Thyroid gland (tissue), 4 donors: ENCODE results near the gene RETREG1. TPM values are rescaled to one million over a fixed set of nuclear protein-coding genes. Genes with fewer than 3 reads are reported as not detected.
"Not testable (repeated sequence)": the region's sequence is repeated elsewhere in the genome, so short reads cannot be mapped to it uniquely, and the experiment has no call there.

ENCODE experiments used
- DNase-seq, 2 donors: peaks; one replicate each; pipeline ENCODE4 v3.0.0-alpha.2; 2019
- H3K27ac ChIP-seq, 3 donors: fragments of 200-600 bp; sonication (generic); 1 replicate in 2 of 3; 2 replicates in 1 of 3; pipeline ENCODE4 v1.5.1; 2016 to 2019; ENCODE audit warnings: mild to moderate bottlenecking in 1 of 3, moderate library complexity in 1 of 3
- H3K27me3 ChIP-seq: fragments of 200-600 bp; sonication (generic); one replicate; pipeline ENCODE4 v1.5.1; 2019
- H3K36me3 ChIP-seq, 2 donors: fragments of 200-600 bp; sonication (generic); one replicate each; pipeline ENCODE4 v1.5.1; 2016 to 2019
- H3K4me1 ChIP-seq, 2 donors: fragments of 200-600 bp; sonication (generic); one replicate each; pipeline ENCODE4 v1.5.1; 2017 to 2019
- H3K4me3 ChIP-seq, 3 donors: fragments of 200-600 bp; sonication (generic); replicated peaks in 1 of 3; 1 replicate in 2 of 3; 2 replicates in 1 of 3; pipeline ENCODE4 v1.5.1; 2016; ENCODE audit warnings: mild to moderate bottlenecking in 1 of 3
- H3K9me3 ChIP-seq: fragments of 200-600 bp; sonication (generic); one replicate; pipeline ENCODE4 v1.5.1; 2017
- POLR2A ChIP-seq, 2 donors: fragments of 450-650 bp; IDR thresholded peaks; one replicate each; pipeline ENCODE4 v1.6.1; 2017; ENCODE audit warnings: antibody characterized with exemption in 2 of 2, mild to moderate bottlenecking in 2 of 2, moderate library complexity in 1 of 2
- WGBS, 2 donors: methylation state at CpG; one replicate each; pipeline ENCODE4 v1.1.5; 2017; 5-methylcytosine and 5-hydroxymethylcytosine counted together
- intact Hi-C: fragments of 100-400 bp; cut with DNase I; formaldehyde crosslinking; loops from one replicate; pipeline ENCODE4 v1.15.1; 2023
- total RNA-seq, 4 donors: library from RNA; depleted of rRNA; stranded (reverse); fragments of >200 nt; gene quantifications; one replicate each; pipeline ENCODE4 v1.2.3, GENCODE V29; 2016
- TF ChIP-seq, protein P1 (sequence below), 6 experiments: fragments of 200-600 bp in 3 of 6; fragments of 450-650 bp in 3 of 6; sonication (generic) in 3 of 6; IDR thresholded peaks; one replicate each; pipeline ENCODE4 v1.5.1; 2016 to 2019; ENCODE audit warnings: antibody characterized with exemption in 6 of 6, mild to moderate bottlenecking in 2 of 6, inconsistent platforms in 1 of 6, moderate library complexity in 1 of 6

The RETREG1 gene
- total RNA-seq, 4 donors from 2014 or later, result 14.8 to 22.1 (median 17.9) TPM

DNA sequence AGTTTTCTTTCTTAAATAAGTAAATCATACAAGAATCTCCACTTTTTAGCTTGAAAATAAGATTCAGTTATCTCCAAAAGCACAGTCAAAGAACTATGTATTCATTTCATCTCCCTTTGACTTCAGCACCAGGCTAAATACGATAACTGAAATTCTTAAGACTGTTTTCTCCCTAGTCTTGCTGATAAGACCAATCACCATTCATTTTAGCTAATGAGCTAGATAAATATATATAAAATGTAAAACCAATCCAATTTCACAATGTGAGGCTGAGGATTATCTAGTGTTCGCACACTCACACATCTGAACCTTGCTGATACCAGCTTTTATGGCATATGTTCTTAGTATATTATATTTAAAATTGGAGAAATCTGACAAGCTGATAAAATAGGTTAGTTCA is 133.9 kb downstream of the RETREG1 start:
- no peaks in the 10 kb centered on the region for H3K4me1 ChIP-seq
- H3K9me3 ChIP-seq, result no peaks in the 10 kb centered on the region
- no peak for TF ChIP-seq POLR2A (IDR thresholded peaks at IDR 0.05)
- TF ChIP-seq, protein P1, sequence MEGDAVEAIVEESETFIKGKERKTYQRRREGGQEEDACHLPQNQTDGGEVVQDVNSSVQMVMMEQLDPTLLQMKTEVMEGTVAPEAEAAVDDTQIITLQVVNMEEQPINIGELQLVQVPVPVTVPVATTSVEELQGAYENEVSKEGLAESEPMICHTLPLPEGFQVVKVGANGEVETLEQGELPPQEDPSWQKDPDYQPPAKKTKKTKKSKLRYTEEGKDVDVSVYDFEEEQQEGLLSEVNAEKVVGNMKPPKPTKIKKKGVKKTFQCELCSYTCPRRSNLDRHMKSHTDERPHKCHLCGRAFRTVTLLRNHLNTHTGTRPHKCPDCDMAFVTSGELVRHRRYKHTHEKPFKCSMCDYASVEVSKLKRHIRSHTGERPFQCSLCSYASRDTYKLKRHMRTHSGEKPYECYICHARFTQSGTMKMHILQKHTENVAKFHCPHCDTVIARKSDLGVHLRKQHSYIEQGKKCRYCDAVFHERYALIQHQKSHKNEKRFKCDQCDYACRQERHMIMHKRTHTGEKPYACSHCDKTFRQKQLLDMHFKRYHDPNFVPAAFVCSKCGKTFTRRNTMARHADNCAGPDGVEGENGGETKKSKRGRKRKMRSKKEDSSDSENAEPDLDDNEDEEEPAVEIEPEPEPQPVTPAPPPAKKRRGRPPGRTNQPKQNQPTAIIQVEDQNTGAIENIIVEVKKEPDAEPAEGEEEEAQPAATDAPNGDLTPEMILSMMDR (IDR thresholded peaks at IDR 0.05), result no peak
- no peaks in the 10 kb centered on the region for H3K36me3 ChIP-seq
- H3K4me3 ChIP-seq, result no peak overlapping the region
- 85 to 91% methylated on average over 2 of the region's 2 CpGs for WGBS, 2 donors
- no peaks in the 10 kb centered on the region for H3K27me3 ChIP-seq
- H3K27ac ChIP-seq, result no peak overlapping the region
- DNase-seq, result no peak
- intact Hi-C loops, result no loop called here

DNA sequence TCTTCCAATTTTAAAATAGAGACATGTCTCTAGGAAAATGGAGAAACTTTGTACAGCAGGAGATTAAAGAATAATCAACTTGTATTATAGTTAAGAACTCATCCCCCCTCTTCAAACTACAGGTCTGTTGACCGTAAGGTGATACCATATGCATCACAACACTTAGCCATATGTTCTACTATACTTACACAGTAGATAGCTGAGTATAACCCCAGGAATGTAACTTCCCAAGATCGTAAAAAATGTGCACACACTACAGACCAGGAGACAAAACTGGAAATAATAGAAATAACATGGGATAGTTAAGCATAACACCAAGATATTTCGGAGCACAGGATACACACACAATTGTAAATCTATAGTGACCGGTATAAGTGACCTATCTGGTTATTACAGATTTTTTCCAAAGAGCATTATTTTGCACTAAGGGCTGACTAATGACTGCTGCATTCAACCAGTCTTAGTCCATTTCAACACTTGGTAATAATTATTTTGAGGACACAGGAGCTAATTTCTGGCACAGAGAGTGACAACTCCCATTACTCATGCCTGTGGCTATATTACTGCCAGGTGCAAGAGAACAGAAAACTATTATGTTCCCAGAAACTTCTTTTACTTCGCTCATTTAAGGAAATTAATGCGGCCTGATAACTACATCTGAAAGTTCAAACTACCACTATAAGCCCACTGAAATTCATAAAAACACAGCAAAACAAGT is 135.8 kb downstream of the RETREG1 start:
- no peaks in the 10 kb centered on the region for H3K27me3 ChIP-seq
- H3K36me3 ChIP-seq, result no peaks in the 10 kb centered on the region
- no peak for DNase-seq
- intact Hi-C loops, result no loop called here
- no peaks in the 10 kb centered on the region for H3K4me1 ChIP-seq
- H3K4me3 ChIP-seq, result no peak overlapping the region
- no peaks in the 10 kb centered on the region for H3K9me3 ChIP-seq
- WGBS, 2 donors, result 93 to 96% methylated on average over 6 of the region's 6 CpGs
- H3K27ac ChIP-seq, result no peak overlapping the region
- no peak for TF ChIP-seq POLR2A (IDR thresholded peaks at IDR 0.05)
- TF ChIP-seq, protein P1 (IDR thresholded peaks at IDR 0.05), result no peak

DNA sequence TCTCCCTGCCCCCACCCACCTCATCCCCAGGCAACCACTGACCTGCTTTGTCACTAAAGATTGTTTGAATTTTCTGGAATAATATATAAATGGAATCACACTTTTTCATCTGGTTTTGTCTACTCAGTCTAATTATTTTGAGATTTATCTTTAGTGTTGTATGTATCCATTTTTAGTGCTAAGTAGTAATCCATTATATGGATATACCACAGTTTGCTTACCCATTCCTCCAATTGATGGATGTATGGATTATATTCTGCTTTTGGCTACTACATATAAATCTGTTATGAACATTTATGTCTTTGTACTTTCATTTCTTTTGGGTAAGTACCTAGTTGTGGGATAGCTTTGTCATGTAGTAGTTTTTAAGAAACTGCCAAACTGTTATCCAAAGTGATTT is 136.7 kb downstream of the RETREG1 start:
- intact Hi-C loops, result no loop called here
- no peak for DNase-seq
- no peaks in the 10 kb centered on the region for H3K9me3 ChIP-seq
- no peak overlapping the region for H3K27ac ChIP-seq
- TF ChIP-seq POLR2A (IDR thresholded peaks at IDR 0.05), result no peak
- TF ChIP-seq, protein P1 (IDR thresholded peaks at IDR 0.05), result no peak
- no peaks in the 10 kb centered on the region for H3K4me1 ChIP-seq
- H3K36me3 ChIP-seq, result no peaks in the 10 kb centered on the region
- no peaks in the 10 kb centered on the region for H3K27me3 ChIP-seq
- H3K4me3 ChIP-seq, result no peak overlapping the region

DNA sequence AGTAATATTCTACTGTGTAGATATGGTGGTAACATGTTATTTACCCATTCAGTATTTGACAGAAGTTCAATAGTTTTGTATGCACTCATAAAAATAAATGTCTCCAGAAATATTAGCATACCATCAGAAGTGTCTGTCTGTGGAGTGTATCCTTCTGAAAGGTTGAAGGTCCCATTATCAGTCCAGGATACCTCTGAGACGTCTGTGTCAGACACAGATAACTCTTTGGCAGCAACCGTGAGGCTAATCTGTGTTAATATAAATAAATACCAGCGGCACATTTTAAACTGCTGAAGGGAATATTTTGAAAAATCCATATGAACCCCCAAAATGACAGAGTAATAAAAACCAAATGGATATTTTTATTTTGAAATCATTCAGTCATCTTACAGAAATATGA is 139.3 kb downstream of the RETREG1 start:
- Histone ChIP-seq H3K4me1 (no peaks in the 10 kb centered on the region), H3K9me3 (no peaks in the 10 kb centered on the region), H3K27me3 (no peaks in the 10 kb centered on the region), H3K36me3 (no peaks in the 10 kb centered on the region), H3K4me3 (no peak overlapping the region), H3K27ac (no peak overlapping the region)
- intact Hi-C loops, result no loop called here
- 71 to 85% methylated on average over 3 of the region's 3 CpGs for WGBS, 2 donors
- DNase-seq, result no peak
- TF ChIP-seq POLR2A (IDR thresholded peaks at IDR 0.05), result no peak
- TF ChIP-seq, protein P1 (IDR thresholded peaks at IDR 0.05), result no peak

DNA sequence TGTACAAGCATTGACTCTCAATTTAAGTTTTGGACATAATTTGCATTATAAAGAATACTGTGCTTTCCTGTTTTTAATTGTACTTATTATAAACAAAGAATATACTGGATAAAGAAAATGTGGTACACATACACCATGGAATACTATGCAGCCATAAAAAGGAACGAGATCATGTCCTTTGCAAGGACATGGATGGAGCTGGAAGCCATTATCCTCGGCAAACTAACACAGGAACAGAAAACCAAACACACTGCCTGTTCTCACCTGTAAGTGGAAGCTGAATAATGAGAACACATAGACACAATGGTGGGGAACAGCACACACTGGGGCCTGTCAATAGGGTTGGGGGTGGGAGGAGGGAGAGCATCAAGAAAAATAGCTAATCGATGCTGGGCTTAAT is 140.4 kb downstream of the RETREG1 start:
- H3K9me3 ChIP-seq, H3K27ac ChIP-seq, H3K36me3 ChIP-seq, intact Hi-C loops, H3K27me3 ChIP-seq, H3K4me3 ChIP-seq, H3K4me1 ChIP-seq, DNase-seq: not testable (repeated sequence)
- 89 to 95% methylated on average over 3 of the region's 3 CpGs for WGBS, 2 donors
